ENCODE measurements around the gene CORO2B. TPM values are rescaled to one million over a fixed set of nuclear protein-coding genes. Genes with fewer than 3 reads are reported as not detected.

The CORO2B gene
- total and polyA plus RNA-seq, 4 donors, result 2.4 to 12.5 (median 4.3) TPM

DNA sequence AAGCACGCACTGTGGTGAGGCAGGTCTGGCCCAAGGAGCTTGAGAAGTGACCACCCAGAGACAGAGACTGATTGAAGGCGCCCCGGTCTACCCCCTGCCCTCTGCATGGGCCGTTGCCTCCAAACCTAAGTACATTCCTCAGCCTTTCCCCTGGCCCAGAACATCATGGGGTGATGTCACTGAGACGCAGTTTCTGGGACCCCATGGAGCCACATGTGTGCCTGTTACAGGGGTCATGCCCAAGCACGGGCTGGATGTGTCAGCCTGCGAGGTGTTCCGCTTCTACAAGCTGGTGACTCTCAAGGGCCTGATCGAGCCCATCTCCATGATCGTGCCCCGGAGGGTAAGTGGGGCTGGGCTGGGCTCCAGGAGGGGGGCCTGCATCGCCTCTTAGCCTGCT is 139.7 kb downstream of the CORO2B start:
- Histone ChIP-seq H3K36me3 (ENCODE audit: control insufficient read depth in 4 of 4, insufficient read depth in 4 of 4, low read length in 4 of 4) (peaks cover 0 to 7% (median 0%) of the 10 kb centered on the region in 4 donors), H3K4me3 (no peak overlapping the region), H3K27ac (ENCODE audit: low read depth in 1 of 2, low read length in 1 of 2) (no peak overlapping the region), H3K9me3 (ENCODE audit: control insufficient read depth in 4 of 4, insufficient read depth in 3 of 4, low read length in 3 of 4) (peaks cover 0 to 2% (median 0%) of the 10 kb centered on the region in 4 donors), H3K4me1 (ENCODE audit: control insufficient read depth in 5 of 5, insufficient read depth in 5 of 5, low read length in 5 of 5) (peaks cover 0 to 5% (median 0%) of the 10 kb centered on the region in 5 donors), H3K9ac (ENCODE audit: insufficient read depth in 1 of 2, low read length in 2 of 2) (no peak overlapping the region), H3K27me3 (ENCODE audit: control insufficient read depth in 3 of 3, insufficient read depth in 3 of 3, low read length in 2 of 3) (no peaks in the 10 kb centered on the region)
- no peak for ATAC-seq (ENCODE audit: insufficient read depth, low FRiP score)
- 91 to 92% methylated on average over 12 of the region's 12 CpGs for WGBS, 2 donors
- no peak for DNase-seq
- no peak for TF ChIP-seq CTCF (IDR thresholded peaks at IDR 0.05; ENCODE audit: control extremely low read depth, extremely low read depth)

DNA sequence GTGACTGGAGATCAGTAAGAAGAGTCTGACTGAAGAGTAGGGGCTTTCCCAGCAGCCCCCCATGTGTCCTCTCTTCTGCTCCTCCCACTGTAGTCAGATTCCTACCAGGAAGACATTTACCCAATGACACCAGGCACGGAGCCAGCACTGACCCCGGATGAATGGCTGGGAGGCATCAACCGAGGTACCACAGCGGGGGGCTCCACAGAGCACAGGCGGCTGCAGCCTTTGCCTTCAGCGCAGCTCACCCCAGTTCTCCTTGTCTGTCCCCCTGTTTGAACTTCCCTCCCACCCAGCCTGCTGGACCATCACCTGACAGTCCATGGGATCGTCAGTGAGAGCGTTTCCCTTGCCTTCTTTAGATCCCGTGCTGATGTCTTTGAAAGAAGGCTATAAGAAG is 140.3 kb downstream of the CORO2B start:
- Histone ChIP-seq H3K27ac (ENCODE audit: low read depth in 1 of 2, low read length in 1 of 2) (no peak overlapping the region), H3K9ac (ENCODE audit: insufficient read depth in 1 of 2, low read length in 2 of 2) (no peak overlapping the region), H3K27me3 (ENCODE audit: control insufficient read depth in 3 of 3, insufficient read depth in 3 of 3, low read length in 2 of 3) (no peaks in the 10 kb centered on the region), H3K4me1 (ENCODE audit: control insufficient read depth in 5 of 5, insufficient read depth in 5 of 5, low read length in 5 of 5) (peaks cover 0 to 5% (median 0%) of the 10 kb centered on the region in 5 donors), H3K9me3 (ENCODE audit: control insufficient read depth in 4 of 4, insufficient read depth in 3 of 4, low read length in 3 of 4) (peaks cover 0 to 2% (median 0%) of the 10 kb centered on the region in 4 donors), H3K4me3 (no peak overlapping the region), H3K36me3 (ENCODE audit: control insufficient read depth in 4 of 4, insufficient read depth in 4 of 4, low read length in 4 of 4) (peaks cover 0 to 3% (median 0%) of the 10 kb centered on the region in 4 donors)
- no peak for TF ChIP-seq CTCF (IDR thresholded peaks at IDR 0.05; ENCODE audit: control extremely low read depth, extremely low read depth)
- ATAC-seq (ENCODE audit: insufficient read depth, low FRiP score) (no peak), DNase-seq (no peak)
- 93 to 95% methylated on average over 9 of the region's 9 CpGs for WGBS, 2 donors

DNA sequence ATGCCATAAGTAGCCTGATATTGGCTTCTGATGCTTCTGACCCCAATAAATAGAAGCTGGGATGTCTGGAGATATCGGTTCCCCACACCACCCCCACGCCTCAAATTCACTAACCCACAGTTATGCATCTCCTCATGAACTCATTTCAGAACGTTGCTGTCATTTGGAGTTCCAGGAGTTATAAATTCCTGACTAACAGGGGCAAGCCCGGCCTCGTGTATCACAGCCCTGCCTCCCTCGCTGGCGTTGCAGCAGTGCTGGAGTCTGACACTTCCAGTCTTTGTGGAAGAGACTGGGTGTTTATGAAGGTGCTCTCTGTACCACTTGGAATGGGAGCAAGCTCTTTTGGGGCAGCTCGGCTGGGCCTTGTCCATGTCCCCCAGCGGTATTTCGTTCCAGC is 140.9 kb downstream of the CORO2B start:
- no peak for TF ChIP-seq CTCF (IDR thresholded peaks at IDR 0.05; ENCODE audit: control extremely low read depth, extremely low read depth)
- no peak for ATAC-seq (ENCODE audit: insufficient read depth, low FRiP score)
- no peaks in the 10 kb centered on the region for H3K36me3 ChIP-seq (ENCODE audit: control insufficient read depth in 4 of 4, insufficient read depth in 4 of 4, low read length in 4 of 4)
- H3K9me3 ChIP-seq (ENCODE audit: control insufficient read depth in 4 of 4, insufficient read depth in 3 of 4, low read length in 3 of 4), result peaks cover 0 to 2% (median 0%) of the 10 kb centered on the region in 4 donors
- peaks cover 0 to 5% (median 0%) of the 10 kb centered on the region in 5 donors for H3K4me1 ChIP-seq (ENCODE audit: control insufficient read depth in 5 of 5, insufficient read depth in 5 of 5, low read length in 5 of 5)
- 87 to 91% methylated on average over 10 of the region's 10 CpGs for WGBS, 2 donors
- no peak overlapping the region for H3K27ac ChIP-seq (ENCODE audit: low read depth in 1 of 2, low read length in 1 of 2)
- no peaks in the 10 kb centered on the region for H3K27me3 ChIP-seq (ENCODE audit: control insufficient read depth in 3 of 3, insufficient read depth in 3 of 3, low read length in 2 of 3)
- H3K4me3 ChIP-seq, result no peak overlapping the region
- H3K9ac ChIP-seq (ENCODE audit: insufficient read depth in 1 of 2, low read length in 2 of 2), result no peak overlapping the region
- DNase-seq, result no peak

- 93 to 97% methylated on average over 5 of the region's 5 CpGs for WGBS, 2 donors
- ATAC-seq (ENCODE audit: insufficient read depth, low FRiP score) (no peak), DNase-seq (no peak)
- TF ChIP-seq CTCF (IDR thresholded peaks at IDR 0.05; ENCODE audit: control extremely low read depth, extremely low read depth), result no peak
- Histone ChIP-seq H3K9ac (ENCODE audit: insufficient read depth in 1 of 2, low read length in 2 of 2) (no peak overlapping the region), H3K36me3 (ENCODE audit: control insufficient read depth in 4 of 4, insufficient read depth in 4 of 4, low read length in 4 of 4) (peaks cover 0 to 7% (median 1%) of the 10 kb centered on the region in 4 donors), H3K4me1 (ENCODE audit: control insufficient read depth in 5 of 5, insufficient read depth in 5 of 5, low read length in 5 of 5) (peaks cover 0 to 10% (median 3%) of the 10 kb centered on the region in 5 donors), H3K27ac (ENCODE audit: low read depth in 1 of 2, low read length in 1 of 2) (no peak overlapping the region), H3K9me3 (ENCODE audit: control insufficient read depth in 4 of 4, insufficient read depth in 3 of 4, low read length in 3 of 4) (peaks cover 0 to 2% (median 0%) of the 10 kb centered on the region in 4 donors), H3K4me3 (no peak overlapping the region), H3K27me3 (ENCODE audit: control insufficient read depth in 3 of 3, insufficient read depth in 3 of 3, low read length in 2 of 3) (no peaks in the 10 kb centered on the region)
Observed at GRCh38 chr15:68721886-68722285, 143.1 kb downstream of the CORO2B start.
